Trophoblast cell (in vitro differentiated cells and primary cell): Measurements from ENCODE around the gene ZNF516.

Experiments
- DNase-seq, 2 donors: peaks; one replicate each; pipeline ENCODE4 v3.0.0-alpha.2; 2016
- H2AFZ ChIP-seq: 2 replicates; pipeline ENCODE4 v1.6.1; 2013; ENCODE audit warnings: low read length, moderate library complexity, mild to moderate bottlenecking; ENCODE audit not compliant: insufficient read depth, poor library complexity
- H2AK5ac ChIP-seq: 2 replicates; pipeline ENCODE4 v1.6.1; 2013; ENCODE audit warnings: mild to moderate bottlenecking, low read length
- H2BK120ac ChIP-seq: 2 replicates; pipeline ENCODE4 v1.6.1; 2013; ENCODE audit warnings: low read length, mild to moderate bottlenecking, moderate library complexity; ENCODE audit not compliant: insufficient read depth, poor library complexity
- H2BK12ac ChIP-seq: 2 replicates; pipeline ENCODE4 v1.6.1; 2013; ENCODE audit warnings: mild to moderate bottlenecking, low read length, moderate library complexity
- H2BK5ac ChIP-seq: 2 replicates; pipeline ENCODE4 v1.6.1; 2013; ENCODE audit warnings: low read length, low read depth, moderate library complexity, mild to moderate bottlenecking; ENCODE audit not compliant: poor library complexity
- H3K14ac ChIP-seq: 2 replicates; pipeline ENCODE4 v1.6.1; 2013; ENCODE audit warnings: mild to moderate bottlenecking, low read length
- H3K18ac ChIP-seq: 2 replicates; pipeline ENCODE4 v1.6.1; 2013; ENCODE audit warnings: mild to moderate bottlenecking, low read length
- H3K23ac ChIP-seq: 2 replicates; pipeline ENCODE4 v1.6.1; 2013; ENCODE audit warnings: low read length
- H3K27ac ChIP-seq: 2 replicates; pipeline ENCODE4 v1.5.1; 2013; ENCODE audit warnings: low read depth, mild to moderate bottlenecking, inconsistent platforms, low read length, moderate library complexity
- H3K27me3 ChIP-seq: 2 replicates; pipeline ENCODE4 v1.6.1; 2013; ENCODE audit warnings: inconsistent platforms, mild to moderate bottlenecking, low read length, moderate library complexity; ENCODE audit not compliant: insufficient read depth
- H3K36me3 ChIP-seq, 2 experiments: 1 replicate in 1 of 2; 2 replicates in 1 of 2; pipeline ENCODE4 v1.6.1; 2013; ENCODE audit warnings: low read length in 2 of 2, mild to moderate bottlenecking in 2 of 2, moderate library complexity in 1 of 2; ENCODE audit not compliant: insufficient read depth in 2 of 2, control insufficient read depth in 1 of 2
- H3K4ac ChIP-seq: 2 replicates; pipeline ENCODE4 v1.6.1; 2013; ENCODE audit warnings: low read depth, mild to moderate bottlenecking, low read length, moderate library complexity
- H3K4me1 ChIP-seq, 2 experiments: 1 replicate in 1 of 2; 2 replicates in 1 of 2; pipeline ENCODE4 v1.6.1; 2013; ENCODE audit warnings: low read length in 2 of 2, mild to moderate bottlenecking in 2 of 2, moderate library complexity in 1 of 2; ENCODE audit not compliant: insufficient read depth in 2 of 2, control insufficient read depth in 1 of 2
- H3K4me2 ChIP-seq: 2 replicates; pipeline ENCODE4 v1.6.1; 2013; ENCODE audit warnings: inconsistent platforms, mild to moderate bottlenecking, low read length, moderate library complexity
- H3K4me3 ChIP-seq: 2 replicates; pipeline ENCODE4 v1.5.1; 2013; ENCODE audit warnings: mild to moderate bottlenecking, low read depth, low read length, inconsistent platforms
- H3K79me1 ChIP-seq: one replicate; pipeline ENCODE4 v1.6.1; 2013; ENCODE audit warnings: low read length
- H3K79me2 ChIP-seq: 2 replicates; pipeline ENCODE4 v1.6.1; 2013; ENCODE audit warnings: low read length, mild to moderate bottlenecking; ENCODE audit not compliant: control insufficient read depth, insufficient read depth, poor library complexity
- H3K9ac ChIP-seq: 2 replicates; pipeline ENCODE4 v1.6.1; 2013; ENCODE audit warnings: mild to moderate bottlenecking, low read length
- H3K9me3 ChIP-seq: 2 replicates; pipeline ENCODE4 v1.6.1; 2013; ENCODE audit warnings: low read depth, mild to moderate bottlenecking, control low read depth, inconsistent platforms, low read length; ENCODE audit not compliant: insufficient read depth
- H4K12ac ChIP-seq: 2 replicates; pipeline ENCODE4 v1.6.1; 2013; ENCODE audit warnings: low read depth, mild to moderate bottlenecking, low read length, moderate library complexity
- H4K8ac ChIP-seq: 2 replicates; pipeline ENCODE4 v1.6.1; 2013; ENCODE audit warnings: low read depth, mild to moderate bottlenecking, low read length, moderate library complexity
- H4K91ac ChIP-seq: one replicate; pipeline ENCODE4 v1.6.1; 2013; ENCODE audit warnings: low read depth, mild to moderate bottlenecking, low read length, moderate library complexity
- WGBS: extraction: QIAGEN DNeasy Blood & Tissue Kit; methylation state at CpG from one replicate; pipeline ENCODE4 v1.1.7; 2013; ENCODE audit warnings: missing lambda C conversion rate; ENCODE audit not compliant: insufficient read length, insufficient coverage; ENCODE audit errors: extremely low coverage; 5-methylcytosine and 5-hydroxymethylcytosine counted together

The ZNF516 gene

GRCh38 chr18:76532875-76533274, 37.8 kb upstream of the ZNF516 start:
- Histone ChIP-seq H3K27ac (no peak overlapping the region), H2BK5ac (no peak overlapping the region), H3K4me3 (no peak overlapping the region), H3K9me3 (no peaks in the 10 kb centered on the region), H3K4me2 (no peak overlapping the region), H3K4me1 (peaks cover 3 to 4% of the 10 kb centered on the region in 2 experiments), H2BK120ac (no peak overlapping the region), H4K12ac (no peak overlapping the region), H3K14ac (no peak overlapping the region), H3K4ac (no peak overlapping the region), H2BK12ac (no peak overlapping the region), H2AK5ac (no peak overlapping the region), H3K9ac (no peak overlapping the region), H3K79me1 (no peaks in the 10 kb centered on the region), H2AFZ (no peak overlapping the region), H3K36me3 (no peaks in the 10 kb centered on the region), H3K23ac (no peak overlapping the region), H4K8ac (no peak overlapping the region), H3K79me2 (no peaks in the 10 kb centered on the region), H4K91ac (no peak overlapping the region), H3K27me3 (no peaks in the 10 kb centered on the region), H3K18ac (no peak overlapping the region)
- no CpG with 5 or more reads among the region's 8 CpGs for WGBS
- no peak for DNase-seq

- no CpG with 5 or more reads among the region's 9 CpGs for WGBS
- no peak overlapping the region for H2BK5ac ChIP-seq
- no peaks in the 10 kb centered on the region for H3K27me3 ChIP-seq
- no peak overlapping the region for H3K9ac ChIP-seq
- H3K79me1 ChIP-seq, result no peaks in the 10 kb centered on the region
- H3K27ac ChIP-seq, result no peak overlapping the region
- no peak overlapping the region for H2BK12ac ChIP-seq
- no peak overlapping the region for H3K4ac ChIP-seq
- no peaks in the 10 kb centered on the region for H3K79me2 ChIP-seq
- H3K36me3 ChIP-seq, result no peaks in the 10 kb centered on the region
- no peak overlapping the region for H2AK5ac ChIP-seq
- no peak overlapping the region for H3K23ac ChIP-seq
- no peak overlapping the region for H4K8ac ChIP-seq
- no peaks in the 10 kb centered on the region for H3K9me3 ChIP-seq
- no peak overlapping the region for H3K4me3 ChIP-seq
- H3K14ac ChIP-seq, result no peak overlapping the region
- no peak overlapping the region for H4K12ac ChIP-seq
- H2BK120ac ChIP-seq, result no peak overlapping the region
- no peak overlapping the region for H3K18ac ChIP-seq
- DNase-seq, result no peak
- no peak overlapping the region for H2AFZ ChIP-seq
- H3K4me2 ChIP-seq, result no peak overlapping the region
- no peak overlapping the region for H4K91ac ChIP-seq
- peaks cover 3 to 4% of the 10 kb centered on the region in 2 experiments for H3K4me1 ChIP-seq
Measured at GRCh38 chr18:76530846-76531245, 35.8 kb upstream of the ZNF516 start.

- no peaks in the 10 kb centered on the region for H3K79me2 ChIP-seq
- H3K4me1 ChIP-seq, result peaks cover 3 to 4% of the 10 kb centered on the region in 2 experiments
- H3K4ac ChIP-seq, result no peak overlapping the region
- H3K14ac ChIP-seq, result no peak overlapping the region
- H3K9ac ChIP-seq, result no peak overlapping the region
- no peak overlapping the region for H2AFZ ChIP-seq
- H3K23ac ChIP-seq, result no peak overlapping the region
- no peak overlapping the region for H4K12ac ChIP-seq
- H3K36me3 ChIP-seq, result no peaks in the 10 kb centered on the region
- H2BK120ac ChIP-seq, result no peak overlapping the region
- H2AK5ac ChIP-seq, result no peak overlapping the region
- H3K27me3 ChIP-seq, result no peaks in the 10 kb centered on the region
- H4K91ac ChIP-seq, result no peak overlapping the region
- H3K18ac ChIP-seq, result no peak overlapping the region
- H3K27ac ChIP-seq, result no peak overlapping the region
- no peak overlapping the region for H4K8ac ChIP-seq
- DNase-seq, result no peak
- H3K4me2 ChIP-seq, result no peak overlapping the region
- no peaks in the 10 kb centered on the region for H3K9me3 ChIP-seq
- H3K4me3 ChIP-seq, result no peak overlapping the region
- WGBS, result no CpG with 5 or more reads among the region's 11 CpGs
- H2BK12ac ChIP-seq, result no peak overlapping the region
- no peak overlapping the region for H2BK5ac ChIP-seq
- no peaks in the 10 kb centered on the region for H3K79me1 ChIP-seq
Measured at GRCh38 chr18:76530391-76530790, 35.3 kb upstream of the ZNF516 start.

DNA sequence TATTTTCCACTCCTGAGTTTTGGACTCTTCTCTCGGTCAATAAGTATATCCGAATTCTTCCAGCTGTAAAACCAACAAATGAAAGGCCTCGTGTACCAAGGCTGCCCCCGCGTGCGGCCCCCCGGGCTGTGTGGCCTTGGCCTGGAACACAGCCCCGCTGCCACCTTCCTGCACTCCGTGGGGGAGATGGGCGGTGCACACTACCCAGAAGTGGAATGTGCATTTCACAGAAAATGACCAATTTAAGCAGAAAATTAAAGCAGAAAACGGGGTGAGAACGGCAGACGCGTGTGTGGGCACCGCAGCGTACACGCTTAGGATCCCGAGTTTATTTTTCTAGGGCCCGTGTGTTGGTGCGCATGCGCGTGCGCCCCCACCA, 34.4 kb upstream of the ZNF516 start:
- Histone ChIP-seq H3K18ac (no peak overlapping the region), H3K27me3 (no peaks in the 10 kb centered on the region), H3K27ac (no peak overlapping the region), H3K23ac (no peak overlapping the region), H2BK120ac (no peak overlapping the region), H3K79me1 (no peaks in the 10 kb centered on the region), H3K36me3 (no peaks in the 10 kb centered on the region), H4K12ac (no peak overlapping the region), H2BK12ac (no peak overlapping the region), H3K9me3 (no peaks in the 10 kb centered on the region), H3K79me2 (no peaks in the 10 kb centered on the region), H3K14ac (no peak overlapping the region), H3K4me2 (no peak overlapping the region), H2BK5ac (no peak overlapping the region), H2AK5ac (no peak overlapping the region), H3K4ac (no peak overlapping the region), H4K91ac (no peak overlapping the region), H2AFZ (no peak overlapping the region), H4K8ac (no peak overlapping the region), H3K4me3 (no peak overlapping the region), H3K9ac (no peak overlapping the region), H3K4me1 (peaks cover 3 to 4% of the 10 kb centered on the region in 2 experiments)
- WGBS, result no CpG with 5 or more reads among the region's 23 CpGs
- no peak for DNase-seq
